ENCODE results near the gene IL1R2. TPM values are rescaled to one million over a fixed set of nuclear protein-coding genes. Genes with fewer than 3 reads are reported as not detected.

IL1R2 gene
- total RNA-seq, 1 donor = 0.36 TPM

DNA sequence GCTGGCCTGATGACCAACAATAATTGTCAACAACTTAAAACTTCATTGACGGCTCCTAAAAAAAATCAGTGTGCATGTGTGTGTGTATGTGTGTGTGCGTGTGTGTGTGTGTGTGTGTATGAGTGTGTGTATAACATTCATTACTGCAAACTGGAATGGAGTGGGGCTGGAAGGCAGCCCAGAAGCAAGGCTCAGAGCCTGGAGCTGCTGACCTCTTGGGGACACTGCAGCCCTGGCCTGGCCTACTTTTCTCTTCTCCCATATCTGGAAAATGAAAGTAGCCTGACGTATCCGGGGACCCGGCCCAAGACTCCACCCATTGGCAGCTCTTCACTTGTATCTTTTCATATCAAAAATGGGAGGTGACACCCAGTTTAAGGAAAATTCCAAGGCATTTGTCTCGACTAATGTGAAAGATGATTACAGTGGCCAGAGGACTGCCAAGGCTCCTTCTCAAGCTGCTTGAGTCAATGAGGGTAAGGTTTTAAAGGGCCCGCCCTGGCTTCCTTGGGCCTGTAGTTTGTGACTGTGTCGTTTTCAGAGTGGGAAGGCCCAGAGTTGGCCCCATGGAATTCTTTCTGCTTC, 78.4 kb downstream of the IL1R2 start:
- H3K4me2 ChIP-seq (ENCODE audit: insufficient read depth, low read length) = peak overlapping the region; percentile 71
- H3K4me3 ChIP-seq (ENCODE audit: insufficient read depth, low read length) = peak overlapping the region; percentile 52
- no peaks in the 10 kb centered on the region for H3K36me3 ChIP-seq (ENCODE audit: insufficient read depth, low read length)
- DNase-seq (ENCODE audit: insufficient read length, low spot score, missing footprints) = peak; percentile 78
- peaks cover 8% of the 10 kb centered on the region for H3K9me3 ChIP-seq (ENCODE audit: low read depth, low read length)
- H2AFZ ChIP-seq (ENCODE audit: low read length) = peak overlapping the region; percentile 90
- H3K27me3 ChIP-seq (ENCODE audit: insufficient read depth, low read length) = no peaks in the 10 kb centered on the region
- H3K4me1 ChIP-seq (ENCODE audit: insufficient read depth, low read length) = peaks cover 12% of the 10 kb centered on the region
- no peaks in the 10 kb centered on the region for H4K20me1 ChIP-seq (ENCODE audit: insufficient read depth, low read length)
- TF ChIP-seq, protein P1, sequence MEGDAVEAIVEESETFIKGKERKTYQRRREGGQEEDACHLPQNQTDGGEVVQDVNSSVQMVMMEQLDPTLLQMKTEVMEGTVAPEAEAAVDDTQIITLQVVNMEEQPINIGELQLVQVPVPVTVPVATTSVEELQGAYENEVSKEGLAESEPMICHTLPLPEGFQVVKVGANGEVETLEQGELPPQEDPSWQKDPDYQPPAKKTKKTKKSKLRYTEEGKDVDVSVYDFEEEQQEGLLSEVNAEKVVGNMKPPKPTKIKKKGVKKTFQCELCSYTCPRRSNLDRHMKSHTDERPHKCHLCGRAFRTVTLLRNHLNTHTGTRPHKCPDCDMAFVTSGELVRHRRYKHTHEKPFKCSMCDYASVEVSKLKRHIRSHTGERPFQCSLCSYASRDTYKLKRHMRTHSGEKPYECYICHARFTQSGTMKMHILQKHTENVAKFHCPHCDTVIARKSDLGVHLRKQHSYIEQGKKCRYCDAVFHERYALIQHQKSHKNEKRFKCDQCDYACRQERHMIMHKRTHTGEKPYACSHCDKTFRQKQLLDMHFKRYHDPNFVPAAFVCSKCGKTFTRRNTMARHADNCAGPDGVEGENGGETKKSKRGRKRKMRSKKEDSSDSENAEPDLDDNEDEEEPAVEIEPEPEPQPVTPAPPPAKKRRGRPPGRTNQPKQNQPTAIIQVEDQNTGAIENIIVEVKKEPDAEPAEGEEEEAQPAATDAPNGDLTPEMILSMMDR (IDR thresholded peaks at IDR 0.05; ENCODE audit: extremely low read depth, low read depth, low read length) = no peak
- no peaks in the 10 kb centered on the region for H3K79me2 ChIP-seq (ENCODE audit: insufficient read depth, low read length)
- H3K27ac ChIP-seq (ENCODE audit: low read depth, low read length) = peak overlapping the region; percentile 89

DNA sequence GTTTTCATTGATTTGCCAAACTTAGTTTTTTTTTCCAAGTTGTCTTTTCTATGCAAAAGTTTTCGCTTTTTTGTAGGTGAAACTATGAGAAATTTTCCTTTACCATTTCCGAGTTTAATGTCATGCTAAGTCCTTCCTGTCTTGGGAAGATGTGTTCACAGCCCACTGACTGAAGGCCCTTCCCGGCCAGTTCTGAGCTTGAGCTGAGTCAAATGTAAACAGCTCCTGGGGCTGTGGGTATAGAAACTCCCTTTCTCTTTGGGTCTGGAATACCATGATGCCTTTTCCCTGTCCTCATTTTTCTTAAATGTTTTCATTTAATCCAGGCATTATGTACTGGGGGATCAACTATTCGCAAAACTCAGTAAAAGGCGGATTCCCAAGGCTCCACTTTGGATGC, 81.0 kb downstream of the IL1R2 start:
- Histone ChIP-seq H3K79me2 (ENCODE audit: insufficient read depth, low read length) (no peaks in the 10 kb centered on the region), H3K9me3 (ENCODE audit: low read depth, low read length) (no peaks in the 10 kb centered on the region), H3K36me3 (ENCODE audit: insufficient read depth, low read length) (no peaks in the 10 kb centered on the region), H3K4me2 (ENCODE audit: insufficient read depth, low read length) (no peak overlapping the region), H4K20me1 (ENCODE audit: insufficient read depth, low read length) (no peaks in the 10 kb centered on the region), H3K27me3 (ENCODE audit: insufficient read depth, low read length) (no peaks in the 10 kb centered on the region), H3K4me3 (ENCODE audit: insufficient read depth, low read length) (no peak overlapping the region), H3K4me1 (ENCODE audit: insufficient read depth, low read length) (peaks cover 11% of the 10 kb centered on the region), H3K27ac (ENCODE audit: low read depth, low read length) (peak overlapping the region; percentile 39), H2AFZ (ENCODE audit: low read length) (peak overlapping the region; percentile 53)
- TF ChIP-seq, protein P1 (IDR thresholded peaks at IDR 0.05; ENCODE audit: extremely low read depth, low read depth, low read length) = no peak
- DNase-seq (ENCODE audit: insufficient read length, low spot score, missing footprints) = no peak

DNA sequence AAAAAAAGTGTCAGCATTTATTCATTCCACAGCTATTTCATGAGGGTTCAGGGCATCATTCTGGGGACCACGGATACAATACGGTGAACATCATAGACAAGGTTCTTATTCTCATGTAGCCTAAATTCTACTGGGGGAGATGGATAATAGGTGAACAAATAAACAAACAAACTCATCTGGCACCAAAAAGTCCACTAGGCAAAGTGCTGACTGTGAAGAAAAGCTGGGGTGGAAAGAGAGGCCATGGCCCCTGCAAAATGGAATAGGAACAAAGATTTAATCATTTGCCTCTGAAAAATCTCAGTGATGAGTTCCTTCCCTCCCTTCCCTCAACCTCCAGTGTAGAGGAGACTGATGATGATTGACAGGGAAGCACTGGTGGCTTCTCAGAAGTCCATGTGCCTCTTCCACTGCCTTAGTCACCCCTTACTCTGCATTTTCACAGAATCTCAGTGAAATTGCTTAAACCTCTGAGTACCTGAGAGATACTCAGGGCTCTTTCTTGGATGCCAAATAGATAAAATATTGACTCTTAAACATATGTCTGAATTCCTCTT, 81.5 kb downstream of the IL1R2 start:
- no peaks in the 10 kb centered on the region for H3K36me3 ChIP-seq (ENCODE audit: insufficient read depth, low read length)
- DNase-seq (ENCODE audit: insufficient read length, low spot score, missing footprints) = no peak
- peaks cover 11% of the 10 kb centered on the region for H3K4me1 ChIP-seq (ENCODE audit: insufficient read depth, low read length)
- H2AFZ ChIP-seq (ENCODE audit: low read length) = no peak overlapping the region
- no peaks in the 10 kb centered on the region for H3K27me3 ChIP-seq (ENCODE audit: insufficient read depth, low read length)
- no peak overlapping the region for H3K4me2 ChIP-seq (ENCODE audit: insufficient read depth, low read length)
- H3K79me2 ChIP-seq (ENCODE audit: insufficient read depth, low read length) = no peaks in the 10 kb centered on the region
- TF ChIP-seq, protein P1 (IDR thresholded peaks at IDR 0.05; ENCODE audit: extremely low read depth, low read depth, low read length) = no peak
- peak overlapping the region; percentile 39 for H3K27ac ChIP-seq (ENCODE audit: low read depth, low read length)
- H4K20me1 ChIP-seq (ENCODE audit: insufficient read depth, low read length) = no peaks in the 10 kb centered on the region
- H3K9me3 ChIP-seq (ENCODE audit: low read depth, low read length) = no peaks in the 10 kb centered on the region
- H3K4me3 ChIP-seq (ENCODE audit: insufficient read depth, low read length) = no peak overlapping the region

DNA sequence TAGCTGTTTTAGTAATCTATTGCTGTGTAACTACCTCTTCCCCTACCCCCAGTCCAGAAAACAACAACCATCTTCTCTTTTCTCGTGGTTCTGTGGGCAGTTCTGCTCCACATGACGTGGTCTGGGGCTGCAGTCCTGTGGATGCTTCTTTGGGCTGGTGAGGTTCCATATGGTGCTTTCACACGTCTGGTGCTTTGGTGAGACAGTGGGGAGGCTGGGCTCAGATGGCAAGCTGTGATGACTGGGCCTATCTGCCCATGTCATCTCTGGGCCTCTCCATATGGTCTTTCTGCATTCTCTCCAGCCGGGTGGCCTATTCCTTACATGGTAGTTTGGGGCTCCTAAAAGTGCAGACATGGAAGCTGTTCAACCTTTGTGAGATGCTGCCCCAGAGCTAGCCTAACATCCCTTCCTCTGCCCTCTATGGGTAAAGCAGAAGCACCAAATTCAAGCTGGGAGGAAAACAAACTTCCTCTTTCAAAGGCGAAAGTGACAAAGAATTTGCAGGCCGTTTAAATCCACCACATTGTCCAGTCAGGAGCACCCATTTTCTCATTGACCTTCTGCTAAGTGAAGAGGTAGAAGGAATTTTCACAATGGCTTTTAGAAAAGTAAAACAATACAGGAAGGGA, 82.5 kb downstream of the IL1R2 start:
- TF ChIP-seq, protein P1 (IDR thresholded peaks at IDR 0.05; ENCODE audit: extremely low read depth, low read depth, low read length) = no peak

More for the DNA sequence above, 82.5 kb downstream of the IL1R2 start:
- Histone ChIP-seq H3K27me3 (ENCODE audit: insufficient read depth, low read length) (no peaks in the 10 kb centered on the region), H2AFZ (ENCODE audit: low read length) (peak overlapping the region; percentile 51), H4K20me1 (ENCODE audit: insufficient read depth, low read length) (no peaks in the 10 kb centered on the region), H3K9me3 (ENCODE audit: low read depth, low read length) (no peaks in the 10 kb centered on the region), H3K36me3 (ENCODE audit: insufficient read depth, low read length) (no peaks in the 10 kb centered on the region), H3K4me2 (ENCODE audit: insufficient read depth, low read length) (no peak overlapping the region), H3K79me2 (ENCODE audit: insufficient read depth, low read length) (no peaks in the 10 kb centered on the region), H3K4me1 (ENCODE audit: insufficient read depth, low read length) (peaks cover 11% of the 10 kb centered on the region), H3K27ac (ENCODE audit: low read depth, low read length) (no peak overlapping the region), H3K4me3 (ENCODE audit: insufficient read depth, low read length) (no peak overlapping the region)
- DNase-seq (ENCODE audit: insufficient read length, low spot score, missing footprints) = no peak
